DMS79 treated with DMSO at 0.1 percent for 48 hours (cell line): Measurements from ENCODE around the gene TMEM151B.
A peak's percentile ranks its signal among the peaks of the same experiment; 100 is the strongest.

Experiments
- DNase-seq: peaks from one replicate; lab custom pipeline; 2025; lab: John Stamatoyannopoulos, UW

TMEM151B gene

GRCh38 chr6:44264154-44265006 is 5.9 kb upstream of the TMEM151B start:
- DNase-seq = no peak

GRCh38 chr6:44265007-44265721 is 5.1 kb upstream of the TMEM151B start, which contains the start of gene NFKBIE:
NFKBIE (minus strand) TSS chr6:44265551; CDS start chr6:44265346, 205 bp downstream.
- peak; percentile 71 for DNase-seq

- no peak for DNase-seq
These were observed 4.5 kb upstream of the TMEM151B start for GRCh38 chr6:44265722-44266233.

- DNase-seq = no peak
These were observed 3.9 kb upstream of the TMEM151B start for GRCh38 chr6:44266347-44266746.

- no peak for DNase-seq
These were observed 3.0 kb upstream of the TMEM151B start for GRCh38 chr6:44267252-44267651.

- peak; percentile 73 for DNase-seq
These were observed 2.1 kb upstream of the TMEM151B start for GRCh38 chr6:44268095-44268628.

- no peak for DNase-seq
These were observed 901 bp upstream of the TMEM151B start for GRCh38 chr6:44269178-44269920.

GRCh38 chr6:44270526-44271405 is 516 bp downstream of the TMEM151B start:
- no peak for DNase-seq

GRCh38 chr6:44271406-44271723 is 1.1 kb downstream of the TMEM151B start:
- DNase-seq = no peak

- no peak for DNase-seq
These were observed 1.7 kb downstream of the TMEM151B start for GRCh38 chr6:44271914-44272313.

- DNase-seq = no peak
These were observed 2.3 kb downstream of the TMEM151B start for GRCh38 chr6:44272529-44272928.

- DNase-seq = no peak
These were observed 2.8 kb downstream of the TMEM151B start for GRCh38 chr6:44272999-44273566.

GRCh38 chr6:44273617-44274016 is 3.4 kb downstream of the TMEM151B start:
- no peak for DNase-seq

GRCh38 chr6:44275271-44275748 is 5.1 kb downstream of the TMEM151B start:
- DNase-seq = no peak

- no peak for DNase-seq
These were observed 5.7 kb downstream of the TMEM151B start for GRCh38 chr6:44275749-44276648.

GRCh38 chr6:44276667-44277640 is 6.7 kb downstream of the TMEM151B start:
- DNase-seq = no peak

GRCh38 chr6:44277763-44278162 is 7.5 kb downstream of the TMEM151B start:
- no peak for DNase-seq

- no peak for DNase-seq
These were observed 8.1 kb downstream of the TMEM151B start for GRCh38 chr6:44278315-44278714.
